OCI-LY7 (cell line): ENCODE data around the gene TPM4. TPM values are rescaled to one million over a fixed set of nuclear protein-coding genes. Genes with fewer than 3 reads are reported as not detected.

Experiments
- BruUV-seq: library from RNA; stranded (reverse); fragments of 400-500 nt; replicated peaks from 2 replicates; lab custom pipeline; 2021; lab: Mats Ljungman, UMichigan
- CTCF ChIA-PET: fragments of 300-600 bp; sonication (Branson Sonifier 250); formaldehyde crosslinking; loops from one replicate; lab custom pipeline; 2022; ENCODE audit warnings: antibody characterized with exemption; ENCODE audit not compliant: unreplicated experiment; lab: Charles Lee
- POLR2A ChIA-PET: fragments of 300-600 bp; sonication (Branson Sonifier 250); formaldehyde crosslinking; loops from one replicate; lab custom pipeline; 2022; ENCODE audit warnings: antibody characterized with exemption; lab: Charles Lee
- DNase-seq: peaks from one replicate; pipeline ENCODE4 v3.0.0-alpha.2; 2015; ENCODE audit warnings: low spot score
- H2AFZ ChIP-seq: fragments of 200-600 bp; sonication (generic), shearing (Covaris generic); 2 replicates; pipeline ENCODE4 v1.6.1; 2014; ENCODE audit warnings: mild to moderate bottlenecking, antibody characterized with exemption, low read length, moderate library complexity
- H3K27ac ChIP-seq: fragments of 200-600 bp; sonication (generic); 2 replicates; pipeline ENCODE4 v1.5.1; 2014; ENCODE audit warnings: mixed run types, low read depth, mild to moderate bottlenecking, moderate library complexity, low read length, inconsistent platforms; ENCODE audit not compliant: poor library complexity, severe bottlenecking
- H3K36me3 ChIP-seq: fragments of 200-600 bp; sonication (generic); 2 replicates; pipeline ENCODE4 v1.6.1; 2014; ENCODE audit warnings: mild to moderate bottlenecking, antibody characterized with exemption, low read length, moderate library complexity, mixed read lengths; ENCODE audit not compliant: insufficient read depth
- H3K4me1 ChIP-seq: fragments of 200-600 bp; sonication (generic); 2 replicates; pipeline ENCODE4 v1.5.1; 2014; ENCODE audit warnings: mild to moderate bottlenecking, low read length; ENCODE audit not compliant: insufficient read depth, poor library complexity, severe bottlenecking
- H3K4me2 ChIP-seq: fragments of 200-600 bp; sonication (generic); 2 replicates; pipeline ENCODE4 v1.6.1; 2014; ENCODE audit warnings: mild to moderate bottlenecking, low read length
- H3K4me3 ChIP-seq: fragments of 200-600 bp; sonication (generic); 2 replicates; pipeline ENCODE4 v1.5.1; 2014; ENCODE audit warnings: mild to moderate bottlenecking, low read depth, low read length; ENCODE audit not compliant: poor library complexity, severe bottlenecking
- H3K79me2 ChIP-seq: fragments of 200-600 bp; sonication (generic); 2 replicates; pipeline ENCODE4 v1.6.1; 2016; ENCODE audit warnings: low read depth, mild to moderate bottlenecking, low read length, moderate library complexity, mixed read lengths; ENCODE audit not compliant: insufficient read depth
- H3K9me2 ChIP-seq: fragments of 200-600 bp; sonication (generic); 2 replicates; pipeline ENCODE4 v1.6.1; 2016; ENCODE audit warnings: mild to moderate bottlenecking, low read length, mixed read lengths; ENCODE audit not compliant: insufficient read depth
- H3K9me3 ChIP-seq: fragments of 200-600 bp; sonication (generic); 2 replicates; pipeline ENCODE4 v1.6.1; 2014; ENCODE audit warnings: mild to moderate bottlenecking, mixed run types, low read length, mixed read lengths
- H4K20me1 ChIP-seq: fragments of 200-600 bp; sonication (generic); 2 replicates; pipeline ENCODE4 v1.6.1; 2014; ENCODE audit warnings: mild to moderate bottlenecking, antibody characterized with exemption, low read length, moderate library complexity, mixed read lengths; ENCODE audit not compliant: insufficient read depth
- EZH2phosphoT487 ChIP-seq: fragments of 200-600 bp; sonication (generic); IDR thresholded peaks from 2 replicates; pipeline ENCODE4 v1.6.1; 2018; ENCODE audit warnings: low read depth, borderline replicate concordance, mild to moderate bottlenecking, mixed run types, antibody characterized with exemption, low read length, moderate library complexity, mixed read lengths
- intact Hi-C: fragments of 100-400 bp; cut with micrococcal nuclease; formaldehyde crosslinking; loops from one replicate; pipeline ENCODE4 v1.10.0; 2022; ENCODE audit not compliant: unreplicated experiment
- total RNA-seq, 2 experiments: library from RNA; depleted of rRNA in 1 of 2; stranded (reverse); fragments of >200 nt in 1 of 2; shearing (Covaris generic) in 1 of 2; gene quantifications; 2 replicates each; pipeline ENCODE4 v1.2.3, GENCODE V29; 2014 to 2022
- TF ChIP-seq, protein P1 (sequence below): fragments of 200-600 bp; sonication (generic); conservative IDR thresholded peaks from 2 replicates; pipeline ENCODE4 v1.5.1; 2014; ENCODE audit warnings: mild to moderate bottlenecking, antibody characterized with exemption, low read length, moderate library complexity, mixed read lengths

Gene TPM4
- total RNA-seq, 2 experiments from 2014 or later: 98.1 to 111 TPM

DNA sequence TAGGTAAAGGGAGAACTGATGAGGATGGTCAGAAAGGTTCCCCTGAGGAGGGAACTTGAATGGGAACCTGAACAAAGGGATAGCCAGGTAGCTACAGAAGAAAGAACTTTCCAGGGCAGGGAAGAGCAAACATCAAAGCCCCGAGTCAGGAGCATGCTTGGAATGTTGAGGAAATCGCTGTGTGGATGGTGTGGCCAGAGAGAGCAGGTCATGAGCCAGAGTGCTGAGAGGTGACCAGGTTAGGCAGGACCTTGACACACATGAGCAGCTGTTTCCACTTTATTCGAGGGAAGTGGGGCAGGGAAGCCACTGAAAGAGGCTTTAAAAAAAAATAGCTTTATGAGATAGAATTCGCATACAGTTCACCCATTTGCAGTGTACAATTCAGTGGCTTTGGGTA lies 39.8 kb downstream of the TPM4 start:
- Histone ChIP-seq H3K4me1 (peaks cover 78% of the 10 kb centered on the region), H3K36me3 (peaks cover 63% of the 10 kb centered on the region), H3K4me3 (peak overlapping the region; percentile 0), H3K9me2 (no peaks in the 10 kb centered on the region), H3K4me2 (peak overlapping the region; percentile 91), H4K20me1 (peaks cover 7% of the 10 kb centered on the region; the same call in 1 of the 2 replicates), H3K79me2 (peaks cover 71% of the 10 kb centered on the region), H2AFZ (no peak overlapping the region), H3K27ac (peak overlapping the region; percentile 99), H3K9me3 (no peaks in the 10 kb centered on the region)
- intact Hi-C loops: no loop called here
- no peak for DNase-seq
- ChIA-PET CTCF (no interaction called here), POLR2A (interaction anchor here (0.8 kb wide), 1 partner anchor 34 kb away, joined by 4 read pairs; no protein-coding TSS in a partner anchor)
- TF ChIP-seq EZH2phosphoT487: no peak
- TF ChIP-seq, protein P1, sequence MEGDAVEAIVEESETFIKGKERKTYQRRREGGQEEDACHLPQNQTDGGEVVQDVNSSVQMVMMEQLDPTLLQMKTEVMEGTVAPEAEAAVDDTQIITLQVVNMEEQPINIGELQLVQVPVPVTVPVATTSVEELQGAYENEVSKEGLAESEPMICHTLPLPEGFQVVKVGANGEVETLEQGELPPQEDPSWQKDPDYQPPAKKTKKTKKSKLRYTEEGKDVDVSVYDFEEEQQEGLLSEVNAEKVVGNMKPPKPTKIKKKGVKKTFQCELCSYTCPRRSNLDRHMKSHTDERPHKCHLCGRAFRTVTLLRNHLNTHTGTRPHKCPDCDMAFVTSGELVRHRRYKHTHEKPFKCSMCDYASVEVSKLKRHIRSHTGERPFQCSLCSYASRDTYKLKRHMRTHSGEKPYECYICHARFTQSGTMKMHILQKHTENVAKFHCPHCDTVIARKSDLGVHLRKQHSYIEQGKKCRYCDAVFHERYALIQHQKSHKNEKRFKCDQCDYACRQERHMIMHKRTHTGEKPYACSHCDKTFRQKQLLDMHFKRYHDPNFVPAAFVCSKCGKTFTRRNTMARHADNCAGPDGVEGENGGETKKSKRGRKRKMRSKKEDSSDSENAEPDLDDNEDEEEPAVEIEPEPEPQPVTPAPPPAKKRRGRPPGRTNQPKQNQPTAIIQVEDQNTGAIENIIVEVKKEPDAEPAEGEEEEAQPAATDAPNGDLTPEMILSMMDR: no peak
- BruUV-seq: no TSS peak

DNA sequence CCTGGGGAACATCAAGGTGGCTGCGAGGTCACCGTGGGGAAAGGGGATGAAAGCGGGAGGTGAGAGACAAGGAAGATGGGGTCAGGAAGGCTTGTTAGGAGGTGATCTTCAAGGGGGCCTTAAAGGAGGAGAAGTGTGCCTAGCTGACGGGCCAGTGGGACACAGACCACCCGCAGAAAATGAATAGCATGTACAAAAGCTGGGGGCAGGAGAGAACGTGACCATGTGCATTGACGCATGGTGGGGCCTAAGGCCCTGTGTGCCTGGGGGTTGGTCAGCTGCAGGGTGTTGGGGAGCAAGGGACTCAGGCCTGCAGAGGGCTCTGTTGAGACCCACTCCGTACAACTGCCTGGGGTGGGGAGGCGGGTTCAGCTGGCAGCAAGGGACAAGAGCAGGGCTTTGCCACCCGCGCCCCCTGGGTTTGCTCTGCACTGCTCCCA lies 41.3 kb downstream of the TPM4 start:
- Histone ChIP-seq H4K20me1 (peaks cover 4% of the 10 kb centered on the region; the same call in 1 of the 2 replicates), H2AFZ (no peak overlapping the region), H3K27ac (peak overlapping the region; percentile 99), H3K79me2 (peaks cover 62% of the 10 kb centered on the region), H3K4me2 (peak overlapping the region; percentile 91), H3K4me1 (peaks cover 74% of the 10 kb centered on the region), H3K9me2 (no peaks in the 10 kb centered on the region), H3K36me3 (peaks cover 79% of the 10 kb centered on the region), H3K9me3 (no peaks in the 10 kb centered on the region), H3K4me3 (peak overlapping the region; percentile 54)
- ChIA-PET CTCF (interaction anchor here (0.6 to 1.2 kb wide), 3 partner anchors 32 to 47 kb away, joined by 3 to 7 read pairs (median 4); partner anchors contain the start of gene TPM4), POLR2A (interaction anchor here (0.7 to 2.4 kb wide), 6 partner anchors 24 to 488 kb away, joined by 3 to 16 read pairs (median 4); no protein-coding TSS in a partner anchor)
- DNase-seq: peak; percentile 71
- intact Hi-C loops: loop anchor here (1.0 to 2.0 kb wide), 3 partner anchors 26 to 65 kb away; partner anchors contain the start of gene HSH2D
- BruUV-seq: no TSS peak
- TF ChIP-seq, protein P1: peak; percentile 78
- no peak for TF ChIP-seq EZH2phosphoT487
